ENCODE results near the gene CCNB2. TPM values are rescaled to one million over a fixed set of nuclear protein-coding genes. Genes with fewer than 3 reads are reported as not detected.

Gene CCNB2
- total and polyA plus RNA-seq, 9 of the 15 experiments (the other 6 are each of a cell fraction or from before 2014, with no cell fraction given) = 84.8 to 266 (median 124) TPM

DNA sequence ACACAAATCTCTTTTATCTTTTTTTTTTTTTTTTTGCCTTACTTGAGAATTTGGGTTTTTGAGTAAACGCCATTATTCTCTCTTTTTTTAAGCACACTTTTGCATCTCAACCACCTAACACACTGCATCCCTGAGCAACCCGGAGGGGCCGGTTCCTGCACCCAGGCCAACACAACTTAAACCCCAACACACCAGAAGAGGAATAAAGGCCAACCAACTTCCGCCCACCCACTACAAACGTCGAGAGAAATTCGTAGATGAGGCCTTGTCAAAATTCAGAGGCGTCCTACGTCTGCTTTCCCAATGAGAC is 389 bp upstream of the CCNB2 start (continued):
- TF ChIP-seq, protein P1, sequence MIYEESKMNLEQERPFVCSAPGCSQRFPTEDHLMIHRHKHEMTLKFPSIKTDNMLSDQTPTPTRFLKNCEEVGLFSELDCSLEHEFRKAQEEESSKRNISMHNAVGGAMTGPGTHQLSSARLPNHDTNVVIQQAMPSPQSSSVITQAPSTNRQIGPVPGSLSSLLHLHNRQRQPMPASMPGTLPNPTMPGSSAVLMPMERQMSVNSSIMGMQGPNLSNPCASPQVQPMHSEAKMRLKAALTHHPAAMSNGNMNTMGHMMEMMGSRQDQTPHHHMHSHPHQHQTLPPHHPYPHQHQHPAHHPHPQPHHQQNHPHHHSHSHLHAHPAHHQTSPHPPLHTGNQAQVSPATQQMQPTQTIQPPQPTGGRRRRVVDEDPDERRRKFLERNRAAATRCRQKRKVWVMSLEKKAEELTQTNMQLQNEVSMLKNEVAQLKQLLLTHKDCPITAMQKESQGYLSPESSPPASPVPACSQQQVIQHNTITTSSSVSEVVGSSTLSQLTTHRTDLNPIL (CRISPR knock-in tag; IDR thresholded peaks at IDR 0.05) = no peak
- TF ChIP-seq ETV1 (tag; conservative IDR thresholded peaks at IDR 0.05; ENCODE audit: low read depth) = peak; percentile 36; the same call in 1 of the 2 replicates
- TF ChIP-seq, protein P2, sequence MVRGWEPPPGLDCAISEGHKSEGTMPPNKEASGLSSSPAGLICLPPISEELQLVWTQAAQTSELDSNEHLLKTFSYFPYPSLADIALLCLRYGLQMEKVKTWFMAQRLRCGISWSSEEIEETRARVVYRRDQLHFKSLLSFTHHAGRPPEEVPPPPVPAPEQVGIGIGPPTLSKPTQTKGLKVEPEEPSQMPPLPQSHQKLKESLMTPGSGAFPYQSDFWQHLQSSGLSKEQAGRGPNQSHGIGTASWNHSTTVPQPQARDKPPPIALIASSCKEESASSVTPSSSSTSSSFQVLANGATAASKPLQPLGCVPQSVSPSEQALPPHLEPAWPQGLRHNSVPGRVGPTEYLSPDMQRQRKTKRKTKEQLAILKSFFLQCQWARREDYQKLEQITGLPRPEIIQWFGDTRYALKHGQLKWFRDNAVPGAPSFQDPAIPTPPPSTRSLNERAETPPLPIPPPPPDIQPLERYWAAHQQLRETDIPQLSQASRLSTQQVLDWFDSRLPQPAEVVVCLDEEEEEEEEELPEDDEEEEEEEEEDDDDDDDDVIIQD (CRISPR knock-in tag; IDR thresholded peaks at IDR 0.05) = no peak
- TF ChIP-seq, protein P3, sequence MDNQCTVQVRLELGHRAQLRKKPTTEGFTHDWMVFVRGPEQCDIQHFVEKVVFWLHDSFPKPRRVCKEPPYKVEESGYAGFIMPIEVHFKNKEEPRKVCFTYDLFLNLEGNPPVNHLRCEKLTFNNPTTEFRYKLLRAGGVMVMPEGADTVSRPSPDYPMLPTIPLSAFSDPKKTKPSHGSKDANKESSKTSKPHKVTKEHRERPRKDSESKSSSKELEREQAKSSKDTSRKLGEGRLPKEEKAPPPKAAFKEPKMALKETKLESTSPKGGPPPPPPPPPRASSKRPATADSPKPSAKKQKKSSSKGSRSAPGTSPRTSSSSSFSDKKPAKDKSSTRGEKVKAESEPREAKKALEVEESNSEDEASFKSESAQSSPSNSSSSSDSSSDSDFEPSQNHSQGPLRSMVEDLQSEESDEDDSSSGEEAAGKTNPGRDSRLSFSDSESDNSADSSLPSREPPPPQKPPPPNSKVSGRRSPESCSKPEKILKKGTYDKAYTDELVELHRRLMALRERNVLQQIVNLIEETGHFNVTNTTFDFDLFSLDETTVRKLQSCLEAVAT (IDR thresholded peaks at IDR 0.05) = 0 out of 4 replicates have a peak, but pooled peaks of 1 of the 2 experiments have one; percentile 37
- no peak for TF ChIP-seq HDAC8 (tag; IDR thresholded peaks at IDR 0.05)
- TF ChIP-seq FOXK2 (conservative IDR thresholded peaks at IDR 0.05 in 1 of 2, IDR thresholded peaks at IDR 0.05 in 1 of 2; ENCODE audit: low read depth in 2 of 2) = 0 out of 4 replicates have a peak, but pooled peaks of 1 of the 2 experiments have one; percentile 55
- 0 out of 2 replicates have a peak, but pooled peaks have one; percentile 51 for TF ChIP-seq SPI1 (IDR thresholded peaks at IDR 0.05; ENCODE audit: borderline replicate concordance, low read depth, low read length)
- TF ChIP-seq JUND (IDR thresholded peaks at IDR 0.05; ENCODE audit: borderline replicate concordance, low read depth, low read length) = no peak
- TF ChIP-seq JUND (tag; IDR thresholded peaks at IDR 0.05; ENCODE audit: borderline replicate concordance, low read depth, low read length) = no peak
- TF ChIP-seq PHF20 (IDR thresholded peaks at IDR 0.05; ENCODE audit: partially characterized antibody) = peak; percentile 62
- no peak for TF ChIP-seq ZSCAN29 (IDR thresholded peaks at IDR 0.05)
- TF ChIP-seq, protein P4, sequence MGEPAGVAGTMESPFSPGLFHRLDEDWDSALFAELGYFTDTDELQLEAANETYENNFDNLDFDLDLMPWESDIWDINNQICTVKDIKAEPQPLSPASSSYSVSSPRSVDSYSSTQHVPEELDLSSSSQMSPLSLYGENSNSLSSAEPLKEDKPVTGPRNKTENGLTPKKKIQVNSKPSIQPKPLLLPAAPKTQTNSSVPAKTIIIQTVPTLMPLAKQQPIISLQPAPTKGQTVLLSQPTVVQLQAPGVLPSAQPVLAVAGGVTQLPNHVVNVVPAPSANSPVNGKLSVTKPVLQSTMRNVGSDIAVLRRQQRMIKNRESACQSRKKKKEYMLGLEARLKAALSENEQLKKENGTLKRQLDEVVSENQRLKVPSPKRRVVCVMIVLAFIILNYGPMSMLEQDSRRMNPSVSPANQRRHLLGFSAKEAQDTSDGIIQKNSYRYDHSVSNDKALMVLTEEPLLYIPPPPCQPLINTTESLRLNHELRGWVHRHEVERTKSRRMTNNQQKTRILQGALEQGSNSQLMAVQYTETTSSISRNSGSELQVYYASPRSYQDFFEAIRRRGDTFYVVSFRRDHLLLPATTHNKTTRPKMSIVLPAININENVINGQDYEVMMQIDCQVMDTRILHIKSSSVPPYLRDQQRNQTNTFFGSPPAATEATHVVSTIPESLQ (CRISPR knock-in tag; IDR thresholded peaks at IDR 0.05) = no peak
- no peak for TF ChIP-seq BDP1 (IDR thresholded peaks at IDR 0.05; ENCODE audit: insufficient read depth, insufficient read length)
- TF ChIP-seq GABPA (tag; conservative IDR thresholded peaks at IDR 0.05; ENCODE audit: low read depth) = 0 out of 2 replicates have a peak, but pooled peaks have one; percentile 36
- no peak for TF ChIP-seq GATAD2B (IDR thresholded peaks at IDR 0.05; ENCODE audit: borderline replicate concordance)
- no peak for TF ChIP-seq SAFB2 (IDR thresholded peaks at IDR 0.05; ENCODE audit: borderline replicate concordance, low read depth, low read length, severe bottlenecking)
- no peak for TF ChIP-seq KDM2B (CRISPR knock-in tag; IDR thresholded peaks at IDR 0.05)
- TF ChIP-seq EGR1 (conservative IDR thresholded peaks at IDR 0.05) = peak; percentile 55
